ENCODE measurements around the gene IRF5. TPM values are rescaled to one million over a fixed set of nuclear protein-coding genes. Genes with fewer than 3 reads are reported as not detected.
"Not testable (repeated sequence)": the region's sequence is repeated elsewhere in the genome, so short reads cannot be mapped to it uniquely, and the experiment has no call there.

The IRF5 gene
- polyA plus RNA-seq, 6 donors from 2014 or later = 54.4 to 78.0 (median 58.5) TPM

DNA sequence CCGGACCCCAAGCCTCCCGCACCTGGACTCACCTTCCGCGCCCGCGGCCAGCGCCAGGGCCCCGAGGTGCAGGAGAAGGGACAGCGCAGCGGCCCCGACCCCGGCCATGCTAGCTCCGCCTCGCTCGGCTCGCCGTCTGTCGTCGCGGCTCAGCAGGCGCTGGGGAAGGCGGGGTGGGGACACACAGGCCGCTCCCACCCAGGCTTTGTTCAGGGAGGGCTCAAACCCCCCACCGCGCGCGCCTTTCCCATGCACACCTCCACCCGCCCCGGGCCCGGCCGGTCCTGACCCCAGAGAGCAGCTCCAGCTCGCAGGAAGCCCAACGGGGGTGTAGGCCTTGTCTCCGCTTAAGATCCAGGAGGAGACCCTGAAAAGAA lies 27.2 kb upstream of the IRF5 start, which contains the start of gene KCP:
TSS of gene KCP (minus strand) at position 141 of the 377 bp plus-strand sequence. CDS start at position 108, 33 bp downstream.
- peak within 1 kb of the TSS in 2 of 6 donors; percentile 6 to 15 for H3K27ac Mint-ChIP-seq
- peak within 1 kb of the TSS in 6 of 8 donors; percentile 6 to 54 (median 42) for H3K4me3 Mint-ChIP-seq
- H3K36me3 Mint-ChIP-seq = no peaks in the 10 kb centered on the region
- DNase-seq = no peak
- peaks cover 0 to 2% (median 0%) of the 10 kb centered on the region in 7 donors for H3K9me3 Mint-ChIP-seq
- peaks cover 27 to 75% (median 65%) of the 10 kb centered on the region in 3 donors for H3K27me3 Mint-ChIP-seq
- H3K4me1 Mint-ChIP-seq = peaks cover 16 to 28% (median 20%) of the 10 kb centered on the region in 3 donors
- ATAC-seq (ENCODE audit: low read depth in 2 of 2) = no peak

DNA sequence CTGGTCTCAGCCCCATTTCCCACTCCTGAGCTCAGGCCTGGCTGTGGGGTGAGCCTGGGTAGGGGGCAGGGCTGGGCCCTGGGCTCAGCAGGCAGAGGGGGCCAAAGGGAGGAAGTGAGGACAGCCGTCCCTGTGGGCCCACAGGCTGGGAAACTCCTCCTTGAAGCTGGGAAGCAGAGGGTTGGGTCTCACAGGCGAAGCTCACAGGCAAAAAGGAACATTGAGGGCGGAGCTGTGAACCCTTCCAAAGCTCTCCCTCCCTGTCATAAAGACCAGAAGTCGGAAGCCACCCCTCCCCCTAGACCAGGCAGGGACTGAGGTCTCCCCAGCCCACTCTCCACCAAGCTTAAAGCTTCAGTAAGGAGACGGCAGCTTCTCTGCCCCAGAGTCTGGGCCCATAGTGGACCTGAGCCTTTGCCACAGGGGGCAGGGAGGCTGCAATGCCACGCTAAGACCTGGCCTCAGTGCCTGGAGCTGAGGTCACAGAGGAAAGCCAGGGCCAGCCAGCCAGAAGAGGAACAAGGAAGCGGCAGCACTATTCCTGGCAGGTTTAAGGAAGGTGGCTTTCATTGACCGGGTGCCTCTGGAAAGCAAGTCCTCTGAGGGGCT lies 26.2 kb upstream of the IRF5 start:
- Mint-ChIP-seq H3K4me1 (peaks cover 16 to 30% (median 21%) of the 10 kb centered on the region in 3 donors), H3K27me3 (peaks cover 27 to 71% (median 60%) of the 10 kb centered on the region in 3 donors), H3K36me3 (no peaks in the 10 kb centered on the region), H3K4me3 (peak overlapping the region in 2 of 8 donors; percentile 39 to 88), H3K27ac (peak overlapping the region in 1 of 6 donors; percentile 44), H3K9me3 (peaks cover 0 to 2% (median 0%) of the 10 kb centered on the region in 7 donors)
- no peak for DNase-seq
- no peak for ATAC-seq (ENCODE audit: low read depth in 2 of 2)

DNA sequence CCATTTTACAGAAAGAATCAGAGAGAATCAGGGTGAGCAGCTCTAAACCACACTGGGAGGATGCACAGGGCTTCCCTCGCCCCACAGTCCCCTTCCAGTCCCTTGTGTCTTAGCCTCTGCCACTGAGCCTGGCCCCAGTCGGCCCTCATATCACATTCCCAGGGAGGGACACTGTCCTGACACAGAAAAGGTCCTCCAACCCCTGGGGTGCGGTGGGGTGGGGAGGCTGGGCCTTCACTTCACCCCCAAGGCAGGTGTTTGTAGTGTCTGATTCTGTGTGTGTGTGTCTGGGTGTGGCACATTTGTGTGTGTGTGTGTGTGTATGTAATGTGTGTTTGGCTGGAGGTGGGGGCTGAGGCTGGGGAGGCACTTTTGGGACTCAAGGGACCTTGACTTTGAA lies 25.4 kb upstream of the IRF5 start:
- peaks cover 0 to 2% (median 0%) of the 10 kb centered on the region in 7 donors for H3K9me3 Mint-ChIP-seq
- ATAC-seq (ENCODE audit: low read depth in 2 of 2) = no peak
- peaks cover 16 to 30% (median 21%) of the 10 kb centered on the region in 3 donors for H3K4me1 Mint-ChIP-seq
- H3K4me3 Mint-ChIP-seq = peak overlapping the region in 1 of 8 donors; percentile 21
- DNase-seq = no peak
- H3K27ac Mint-ChIP-seq = peak overlapping the region in 1 of 6 donors; percentile 89
- H3K27me3 Mint-ChIP-seq = peaks cover 27 to 65% (median 57%) of the 10 kb centered on the region in 3 donors
- no peaks in the 10 kb centered on the region for H3K36me3 Mint-ChIP-seq

DNA sequence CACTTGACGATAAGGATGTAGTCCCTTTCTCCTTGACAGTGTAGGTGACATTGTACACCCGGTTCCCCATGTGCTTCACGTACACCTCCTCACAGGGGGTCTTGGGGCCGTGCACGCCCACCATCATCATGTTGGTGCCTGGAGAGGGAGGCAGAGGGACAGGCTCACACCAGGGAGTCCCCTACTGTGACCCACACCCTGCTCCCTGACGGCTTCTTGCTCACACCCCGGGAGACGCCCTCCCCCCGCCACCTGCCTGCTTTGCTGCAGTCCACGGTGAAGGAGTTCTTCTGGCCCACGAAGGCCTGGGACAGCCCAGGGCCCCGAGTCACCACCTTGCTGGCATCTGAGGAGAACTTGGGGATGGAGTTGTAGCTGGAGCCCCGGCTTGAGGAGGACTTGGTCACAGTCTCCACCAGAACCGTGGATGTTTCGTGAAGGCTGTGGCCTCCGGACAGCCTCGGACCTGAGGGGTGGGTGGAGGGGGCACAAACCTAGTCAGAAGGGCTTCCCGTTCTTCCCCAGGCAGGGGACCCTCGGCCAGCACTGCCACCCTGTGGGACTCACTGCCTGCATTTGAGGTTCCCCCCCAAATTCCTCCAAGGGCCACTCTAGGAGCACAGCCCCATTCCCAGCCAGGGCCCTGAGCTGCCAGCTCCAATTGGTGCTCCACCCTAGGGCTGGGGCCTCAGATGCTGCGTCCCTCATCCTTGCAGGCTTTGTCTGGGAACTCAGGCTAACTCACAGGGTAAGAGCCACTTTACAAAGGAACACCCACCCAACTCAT lies 24.8 kb upstream of the IRF5 start:
- Mint-ChIP-seq H3K4me1 (peaks cover 16 to 30% (median 21%) of the 10 kb centered on the region in 3 donors), H3K4me3 (peak overlapping the region in 1 of 8 donors; percentile 4), H3K27ac (peak overlapping the region in 2 of 6 donors; percentile 62 to 89), H3K27me3 (peaks cover 22 to 62% (median 52%) of the 10 kb centered on the region in 3 donors)
- DNase-seq; H3K36me3 Mint-ChIP-seq; H3K9me3 Mint-ChIP-seq; ATAC-seq (ENCODE audit: low read depth in 2 of 2): not testable (repeated sequence)

DNA sequence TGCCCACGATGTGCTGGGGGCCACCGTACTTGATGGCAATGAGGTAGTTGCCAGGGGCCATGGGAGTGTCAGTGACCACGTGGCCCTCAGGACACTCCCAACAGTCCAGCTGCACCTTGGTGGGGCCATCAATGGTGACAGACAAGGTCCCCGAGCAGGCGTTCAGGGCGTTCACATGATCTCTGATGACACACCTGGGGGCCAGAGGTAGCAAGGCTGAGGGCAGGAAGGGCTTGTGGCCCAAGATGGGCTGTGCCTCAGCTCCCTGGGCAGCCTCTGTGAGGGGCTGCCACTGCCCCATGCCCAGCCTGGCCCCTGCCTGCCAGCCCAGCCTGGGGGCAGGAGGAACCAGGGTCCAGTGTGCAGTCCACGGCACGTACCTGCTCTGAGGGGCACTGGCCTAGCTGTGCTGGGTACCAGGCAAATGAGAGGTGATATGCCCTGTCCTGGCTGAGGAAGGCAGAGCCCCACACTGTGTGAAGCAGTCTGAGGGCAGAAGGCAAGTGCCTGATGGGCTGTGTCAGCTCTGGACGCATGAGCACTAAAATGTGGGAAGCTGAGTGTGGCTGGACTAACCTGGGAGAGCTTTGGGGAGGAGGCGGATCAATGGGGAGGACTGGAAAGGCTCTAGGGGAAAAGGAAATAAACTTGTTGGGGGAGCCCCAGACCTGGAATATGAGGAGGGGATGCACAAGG lies 23.7 kb upstream of the IRF5 start:
- Mint-ChIP-seq H3K27me3 (peaks cover 20 to 50% (median 46%) of the 10 kb centered on the region in 3 donors), H3K27ac (peak overlapping the region in 4 of 6 donors; percentile 25 to 85 (median 74)), H3K9me3 (peaks cover 0 to 2% (median 0%) of the 10 kb centered on the region in 7 donors), H3K4me1 (peaks cover 16 to 30% (median 21%) of the 10 kb centered on the region in 3 donors), H3K4me3 (peak overlapping the region; percentile 65 to 85 (median 78)), H3K36me3 (no peaks in the 10 kb centered on the region)
- no peak for ATAC-seq (ENCODE audit: low read depth in 2 of 2)
- DNase-seq = no peak

DNA sequence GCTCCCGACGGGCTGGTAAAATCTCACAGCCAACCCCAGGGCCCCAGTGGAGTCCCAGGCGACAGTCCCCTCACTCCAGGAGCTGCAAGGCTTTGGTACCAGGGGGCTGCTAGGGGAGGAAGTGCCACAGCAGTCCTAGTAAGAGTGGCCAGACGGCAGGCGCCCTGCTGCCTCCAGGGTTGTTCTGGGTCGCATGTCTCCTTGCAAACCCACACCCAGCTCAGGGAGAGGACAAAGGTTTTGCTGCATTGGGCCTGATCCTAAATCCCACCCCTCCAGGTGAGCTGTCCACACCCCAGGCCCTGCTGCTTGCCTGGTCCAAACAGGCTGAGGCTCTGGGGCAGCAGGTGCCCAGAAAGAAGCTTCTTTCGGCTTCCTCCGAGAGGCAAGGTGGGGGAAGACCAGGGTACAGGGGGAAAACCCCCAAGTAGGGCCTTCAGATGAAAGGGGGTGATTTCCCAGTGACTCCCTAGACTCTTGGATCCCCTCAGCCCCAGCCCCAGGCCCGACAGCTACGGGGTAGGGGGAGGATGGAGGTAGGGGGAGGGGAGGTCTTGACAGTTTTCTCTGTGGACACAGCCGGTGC lies 23.1 kb upstream of the IRF5 start:
- ATAC-seq (ENCODE audit: low read depth in 2 of 2) = peak; percentile 88 to 91
- Mint-ChIP-seq H3K4me1 (peaks cover 16 to 25% (median 16%) of the 10 kb centered on the region in 3 donors), H3K36me3 (no peaks in the 10 kb centered on the region), H3K27ac (peak overlapping the region in 3 of 6 donors; percentile 25 to 85 (median 38)), H3K9me3 (no peaks in the 10 kb centered on the region), H3K27me3 (peaks cover 16 to 44% (median 39%) of the 10 kb centered on the region in 3 donors), H3K4me3 (peak overlapping the region; percentile 65 to 89 (median 80))
- peak; percentile 56 for DNase-seq

DNA sequence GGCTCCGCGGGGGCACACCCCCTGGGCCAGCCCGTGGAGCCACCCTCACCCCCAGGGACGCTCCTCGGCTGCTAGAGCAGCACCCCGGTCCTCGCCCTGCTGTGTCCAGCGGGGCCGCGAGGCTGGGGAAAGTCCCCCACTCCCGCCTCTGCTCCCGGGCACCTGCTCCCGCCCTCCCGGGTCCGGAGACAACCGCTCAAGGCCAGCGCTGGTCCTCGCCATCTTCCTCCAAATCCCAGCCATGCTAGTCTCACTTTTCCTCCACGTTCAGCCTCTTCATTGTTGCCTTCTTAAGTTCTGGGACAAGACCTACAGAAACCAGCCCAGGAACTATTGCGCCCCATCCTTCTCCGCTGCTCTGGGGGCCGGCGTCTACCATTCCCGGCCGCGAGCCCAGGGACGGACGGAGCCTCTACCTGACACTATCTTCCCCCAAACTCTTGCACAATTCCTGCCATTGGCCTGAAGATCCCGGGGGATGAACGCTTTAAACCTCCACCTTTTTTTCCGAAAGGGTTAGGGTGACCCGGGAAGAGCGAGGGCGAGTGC lies 22.4 kb upstream of the IRF5 start:
- Mint-ChIP-seq H3K4me1 (peaks cover 12 to 18% (median 12%) of the 10 kb centered on the region in 3 donors), H3K4me3 (peak overlapping the region; percentile 80 to 97 (median 86)), H3K9me3 (no peaks in the 10 kb centered on the region), H3K36me3 (no peaks in the 10 kb centered on the region), H3K27me3 (peaks cover 15 to 40% (median 34%) of the 10 kb centered on the region in 3 donors), H3K27ac (peak overlapping the region in 4 of 6 donors; percentile 25 to 96 (median 73))
- ATAC-seq (ENCODE audit: low read depth in 2 of 2) (peak; percentile 24 to 26), DNase-seq (no peak)

DNA sequence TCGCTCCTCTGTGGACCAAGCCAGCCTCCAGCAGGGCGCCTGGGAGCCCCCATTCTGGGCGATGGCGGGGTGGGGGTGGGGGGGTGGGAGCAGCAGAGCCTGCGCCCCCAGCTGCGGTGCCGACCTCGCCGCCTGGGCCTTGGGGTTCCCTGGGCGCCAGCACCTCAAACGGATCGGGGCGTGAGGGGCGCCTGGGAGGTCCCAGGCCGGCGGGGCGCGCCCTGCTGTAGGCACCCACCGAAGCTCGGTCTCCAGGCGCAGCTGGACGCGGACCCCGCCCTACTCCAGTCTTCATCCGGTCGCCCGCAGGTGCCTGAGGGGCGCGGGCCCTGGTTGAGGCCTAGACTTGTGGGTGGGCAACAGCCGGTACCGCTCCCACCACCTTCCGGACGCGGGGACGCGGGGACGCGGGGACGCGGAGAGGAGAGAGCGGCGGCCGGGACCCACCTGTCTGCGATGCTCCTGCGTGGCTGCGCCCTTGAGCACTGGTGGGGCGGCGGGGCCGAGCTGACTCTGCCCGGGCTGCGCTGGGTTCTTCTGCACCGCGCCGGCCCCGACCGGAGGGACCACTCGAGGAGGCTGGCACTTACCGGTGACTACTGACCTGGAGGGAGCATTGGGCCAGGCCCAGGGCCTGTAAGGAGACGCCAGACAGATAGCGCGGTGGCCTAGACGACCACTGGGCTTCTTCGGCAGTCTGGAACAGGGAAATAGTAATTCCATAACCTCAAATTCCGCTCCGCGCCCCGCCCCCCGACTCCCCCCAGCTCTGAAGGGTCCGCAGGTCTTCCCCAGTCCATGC lies 21.7 kb upstream of the IRF5 start:
- no peak for DNase-seq
- peaks cover 17 to 39% (median 35%) of the 10 kb centered on the region in 3 donors for H3K27me3 Mint-ChIP-seq
- H3K4me3 Mint-ChIP-seq = peak overlapping the region; percentile 80 to 97 (median 86)
- H3K36me3 Mint-ChIP-seq = no peaks in the 10 kb centered on the region
- H3K4me1 Mint-ChIP-seq = peaks cover 12 to 24% (median 12%) of the 10 kb centered on the region in 3 donors
- no peak for ATAC-seq (ENCODE audit: low read depth in 2 of 2)
- peak overlapping the region in 3 of 6 donors; percentile 27 to 85 (median 76) for H3K27ac Mint-ChIP-seq
- no peaks in the 10 kb centered on the region for H3K9me3 Mint-ChIP-seq

DNA sequence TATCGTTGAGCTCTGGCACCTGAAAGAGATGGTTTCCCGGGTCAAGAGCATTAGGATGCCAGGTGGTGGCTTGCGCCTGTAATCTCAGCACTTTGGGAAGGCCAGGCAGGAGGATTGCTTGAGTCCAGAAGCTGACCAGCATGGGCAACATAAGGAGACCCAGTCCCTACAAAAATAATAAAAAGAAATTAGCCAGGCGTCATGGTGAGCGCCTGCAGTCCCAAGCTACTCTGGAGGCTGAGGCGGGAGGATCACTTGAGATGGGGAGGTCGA lies 21.1 kb upstream of the IRF5 start:
- no peaks in the 10 kb centered on the region for H3K36me3 Mint-ChIP-seq
- H3K4me3 Mint-ChIP-seq = peak overlapping the region; percentile 20 to 81 (median 62)
- H3K27ac Mint-ChIP-seq = peak overlapping the region in 1 of 6 donors; percentile 27
- ATAC-seq (ENCODE audit: low read depth in 2 of 2) = no peak
- no peak for DNase-seq
- no peaks in the 10 kb centered on the region for H3K9me3 Mint-ChIP-seq
- H3K27me3 Mint-ChIP-seq = peaks cover 16 to 34% (median 32%) of the 10 kb centered on the region in 3 donors
- H3K4me1 Mint-ChIP-seq = peaks cover 12 to 24% (median 12%) of the 10 kb centered on the region in 3 donors

DNA sequence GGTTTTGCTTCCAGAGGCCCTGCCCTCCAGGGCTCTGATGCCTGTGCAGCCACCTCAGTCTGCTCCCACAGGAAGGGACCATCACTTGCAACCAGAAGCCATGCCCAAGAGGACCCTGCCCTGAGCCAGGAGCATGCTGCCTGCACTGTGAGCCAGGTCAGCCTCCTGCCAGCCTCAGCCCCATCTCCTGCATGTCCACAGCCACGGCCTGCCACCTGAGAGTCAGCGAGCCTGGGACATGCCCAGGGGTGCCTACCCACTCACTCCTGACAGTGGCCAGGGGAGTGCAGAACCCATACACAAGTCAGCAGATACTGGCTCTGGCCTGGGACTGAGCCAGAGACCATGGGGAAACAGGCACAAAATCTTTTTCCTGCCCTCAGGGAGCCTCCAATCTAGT lies 20.6 kb upstream of the IRF5 start:
- peak overlapping the region in 1 of 6 donors; percentile 91 for H3K27ac Mint-ChIP-seq
- H3K4me1 Mint-ChIP-seq = peaks cover 12 to 24% (median 12%) of the 10 kb centered on the region in 3 donors
- peak overlapping the region in 3 of 8 donors; percentile 29 to 80 (median 70) for H3K4me3 Mint-ChIP-seq
- no peaks in the 10 kb centered on the region for H3K9me3 Mint-ChIP-seq
- DNase-seq = no peak
- H3K36me3 Mint-ChIP-seq = no peaks in the 10 kb centered on the region
- peaks cover 13 to 33% (median 32%) of the 10 kb centered on the region in 3 donors for H3K27me3 Mint-ChIP-seq
- ATAC-seq (ENCODE audit: low read depth in 2 of 2) = no peak

DNA sequence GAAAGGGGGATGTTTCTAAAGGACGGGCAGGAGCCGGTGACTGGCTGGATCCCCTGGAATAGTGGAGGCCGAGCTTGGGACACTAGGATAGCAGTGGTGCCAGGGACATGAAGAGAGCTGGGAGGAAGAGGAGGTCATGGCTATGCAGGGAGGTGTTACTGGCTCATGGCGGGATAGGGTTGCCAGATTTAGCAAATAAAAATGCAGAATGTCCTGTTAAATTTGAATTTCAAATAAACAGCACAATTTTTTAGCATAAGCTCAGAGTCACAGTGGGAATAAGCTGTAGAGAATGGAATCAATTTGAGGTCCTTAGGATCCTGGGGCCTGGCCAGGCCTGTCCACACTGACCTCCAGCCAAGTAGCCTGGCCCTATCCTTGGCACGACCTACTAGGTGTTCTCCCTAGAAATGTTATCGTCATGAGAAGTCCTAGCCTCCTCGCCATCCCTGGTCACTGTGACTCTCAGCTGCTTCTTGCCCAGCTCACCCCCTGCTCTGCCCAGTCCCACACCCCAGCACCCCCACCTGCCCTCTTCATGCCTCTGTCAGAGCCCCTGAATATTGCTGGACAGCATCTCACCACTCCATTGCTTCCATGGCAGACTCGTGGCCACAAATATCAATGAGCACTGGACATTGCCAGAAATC lies 19.6 kb upstream of the IRF5 start:
- ATAC-seq (ENCODE audit: low read depth in 2 of 2) = no peak
- peaks cover 14 to 38% (median 34%) of the 10 kb centered on the region in 3 donors for H3K27me3 Mint-ChIP-seq
- H3K27ac Mint-ChIP-seq = peak overlapping the region in 2 of 6 donors; percentile 32 to 83
- no peaks in the 10 kb centered on the region for H3K36me3 Mint-ChIP-seq
- H3K4me1 Mint-ChIP-seq = peaks cover 12 to 24% (median 12%) of the 10 kb centered on the region in 3 donors
- no peak for DNase-seq
- peak overlapping the region in 1 of 8 donors; percentile 62 for H3K4me3 Mint-ChIP-seq
- no peaks in the 10 kb centered on the region for H3K9me3 Mint-ChIP-seq
